ENCODE data around the gene PTTG1.

DNA sequence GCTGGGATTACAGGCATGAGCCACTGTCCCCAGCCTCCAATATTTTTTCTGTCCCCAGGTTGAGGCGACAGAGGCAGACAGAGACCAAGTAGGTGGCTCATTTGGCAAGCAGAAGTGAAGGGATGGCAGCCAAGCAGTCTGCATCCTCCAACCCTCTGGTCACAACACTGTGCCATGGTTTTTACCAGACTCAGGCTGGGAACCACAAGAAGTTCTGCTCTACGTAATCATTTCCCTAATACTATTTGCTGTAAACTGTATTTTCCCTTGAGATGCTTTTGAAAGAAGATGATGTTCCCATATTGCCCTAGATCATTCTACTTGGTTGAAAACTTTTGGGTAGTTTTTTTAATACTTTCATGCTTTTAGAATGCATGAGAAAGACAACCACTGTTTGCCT, 40.5 kb downstream of the PTTG1 start:
- TF ChIP-seq TAF1 (IDR thresholded peaks at IDR 0.05; ENCODE audit: borderline replicate concordance, insufficient read depth, low read length): no peak
- TF ChIP-seq POLR2AphosphoS5 (IDR thresholded peaks at IDR 0.05; ENCODE audit: low read depth, low read length): no peak
- TF ChIP-seq SIN3A (IDR thresholded peaks at IDR 0.05; ENCODE audit: borderline replicate concordance, insufficient read depth, low read length): no peak

All from PFSK-1 (cell line).